Posterior cingulate gyrus (tissue), 11 donors: ENCODE measurements around the gene PRSS56.

Experiments
- DNase-seq, 10 donors: peaks; one replicate each; pipeline versions ENCODE4 v3.0.0 to v3.0.0-alpha.2; 2020 to 2021; ENCODE audit warnings: mixed read lengths in 3 of 10
- intact Hi-C: fragments of 100-400 bp; cut with DNase I; formaldehyde crosslinking; loops from one replicate; pipeline ENCODE4 v1.15.1; 2023

Gene PRSS56

GRCh38 chr2:232498452-232498851, 21.7 kb upstream of the PRSS56 start:
- DNase-seq = no peak
- intact Hi-C loops = no loop called here

- intact Hi-C loops = no loop called here
- no peak for DNase-seq
Measured at GRCh38 chr2:232501331-232501771, 18.8 kb upstream of the PRSS56 start.

GRCh38 chr2:232501794-232502390, 18.3 kb upstream of the PRSS56 start:
- no peak for DNase-seq
- intact Hi-C loops = no loop called here

- intact Hi-C loops = no loop called here
- DNase-seq = no peak
Measured at GRCh38 chr2:232502511-232502910, 17.7 kb upstream of the PRSS56 start.

GRCh38 chr2:232502911-232503808, 17.0 kb upstream of the PRSS56 start:
- DNase-seq = peak in 7 of 10 donors; percentile 20 to 91 (median 47)
- intact Hi-C loops = no loop called here

- intact Hi-C loops = no loop called here
- no peak for DNase-seq
Measured at GRCh38 chr2:232503809-232504323, 16.3 kb upstream of the PRSS56 start.

GRCh38 chr2:232504438-232504837, 15.8 kb upstream of the PRSS56 start:
- intact Hi-C loops = no loop called here
- no peak for DNase-seq

- DNase-seq = no peak
- intact Hi-C loops = no loop called here
Measured at GRCh38 chr2:232505856-232506255, 14.3 kb upstream of the PRSS56 start.

GRCh38 chr2:232506709-232507108, 13.5 kb upstream of the PRSS56 start:
- intact Hi-C loops = no loop called here
- no peak for DNase-seq

GRCh38 chr2:232508251-232508650, 11.9 kb upstream of the PRSS56 start:
- no peak for DNase-seq
- intact Hi-C loops = no loop called here

- intact Hi-C loops = no loop called here
Measured at GRCh38 chr2:232511336-232511890, 8.8 kb upstream of the PRSS56 start.

GRCh38 chr2:232512602-232513001, 7.6 kb upstream of the PRSS56 start:
- intact Hi-C loops = no loop called here
- no peak for DNase-seq

More at GRCh38 chr2:232511336-232511890, 8.8 kb upstream of the PRSS56 start:
- peak in 1 of 10 donors; percentile 30 for DNase-seq

- intact Hi-C loops = no loop called here
- DNase-seq = no peak
Measured at GRCh38 chr2:232513353-232513752, 6.8 kb upstream of the PRSS56 start.

- no peak for DNase-seq
- intact Hi-C loops = no loop called here
Measured at GRCh38 chr2:232515639-232516038, 4.5 kb upstream of the PRSS56 start.

- no peak for DNase-seq
- intact Hi-C loops = no loop called here
Measured at GRCh38 chr2:232516551-232516950, 3.6 kb upstream of the PRSS56 start.

GRCh38 chr2:232518844-232519243, 1.3 kb upstream of the PRSS56 start:
- intact Hi-C loops = no loop called here
- no peak for DNase-seq

GRCh38 chr2:232520489-232520888, 301 bp downstream of the PRSS56 start:
- intact Hi-C loops = loop anchor here (5.0 kb wide), 1 partner anchor 613 kb away; no protein-coding TSS in a partner anchor
- DNase-seq = no peak

- intact Hi-C loops = loop anchor here (5.0 kb wide), 1 partner anchor 614 kb away; no protein-coding TSS in a partner anchor
- no peak for DNase-seq
Measured at GRCh38 chr2:232521098-232521497, 910 bp downstream of the PRSS56 start.

GRCh38 chr2:232521959-232522622, 1.9 kb downstream of the PRSS56 start:
- intact Hi-C loops = loop anchor here (1.0 to 5.0 kb wide), 2 partner anchors 76 to 615 kb away; no protein-coding TSS in a partner anchor
- peak in 6 of 10 donors; percentile 60 to 95 (median 72) for DNase-seq

- intact Hi-C loops = loop anchor here (1.0 to 5.0 kb wide), 2 partner anchors 77 to 616 kb away; no protein-coding TSS in a partner anchor
- no peak for DNase-seq
Measured at GRCh38 chr2:232522623-232523401, 2.6 kb downstream of the PRSS56 start.
